HepG2 (cell line): ENCODE results near the gene MUL1. TPM values are rescaled to one million over a fixed set of nuclear protein-coding genes. Genes with fewer than 3 reads are reported as not detected.

ENCODE experiments used
- CTCF ChIP-seq: sonication (generic); formaldehyde crosslinking; IDR thresholded peaks from 2 replicates; pipeline ENCODE4 v1.5.0; 2020; ENCODE audit warnings: mild to moderate bottlenecking, missing genetic modification reagents, moderate library complexity
- DNMT3B ChIP-seq: conservative IDR thresholded peaks from 2 replicates; pipeline ENCODE4 v1.6.1; 2016; ENCODE audit warnings: missing biosample characterization, control low read depth
- DZIP1 ChIP-seq: sonication (generic); formaldehyde crosslinking; IDR thresholded peaks from 2 replicates; pipeline ENCODE4 v1.5.0; 2020; ENCODE audit warnings: mild to moderate bottlenecking, missing genetic modification reagents
- GMEB1 ChIP-seq: sonication (generic); formaldehyde crosslinking; IDR thresholded peaks from 2 replicates; pipeline ENCODE4 v1.5.1; 2020; ENCODE audit warnings: missing genetic modification reagents, mild to moderate bottlenecking, borderline replicate concordance
- GPBP1L1 ChIP-seq: sonication (generic); formaldehyde crosslinking; IDR thresholded peaks from 2 replicates; pipeline ENCODE4 v1.5.0; 2020; ENCODE audit warnings: mild to moderate bottlenecking, missing genetic modification reagents
- KDM5A ChIP-seq: fragments of 200-600 bp; sonication (generic); IDR thresholded peaks from 2 replicates; pipeline ENCODE4 v1.7.0; 2018; ENCODE audit warnings: antibody characterized with exemption, mild to moderate bottlenecking, low read length, borderline replicate concordance
- NFATC3 ChIP-seq: sonication (generic); formaldehyde crosslinking; IDR thresholded peaks from 2 replicates; pipeline ENCODE4 v1.5.1; 2020; ENCODE audit warnings: mild to moderate bottlenecking, missing genetic modification reagents
- PHF21A ChIP-seq: sonication (generic); formaldehyde crosslinking; IDR thresholded peaks from 2 replicates; pipeline ENCODE4 v1.5.0; 2020; ENCODE audit warnings: mild to moderate bottlenecking, missing genetic modification reagents
- RAD21 ChIP-seq: fragments of 450-650 bp; formaldehyde crosslinking; IDR thresholded peaks from 2 replicates; pipeline ENCODE4 v1.5.0; 2020; ENCODE audit warnings: mild to moderate bottlenecking
- RXRB ChIP-seq: IDR thresholded peaks from 2 replicates; pipeline ENCODE4 v1.6.1; 2016; ENCODE audit warnings: borderline replicate concordance, missing genetic modification reagents, missing compliant biosample characterization
- SMAD9 ChIP-seq: sonication (generic); formaldehyde crosslinking; IDR thresholded peaks from 2 replicates; pipeline ENCODE4 v1.5.1; 2020; ENCODE audit warnings: mild to moderate bottlenecking, missing genetic modification reagents
- STAG1 ChIP-seq: sonication (generic); formaldehyde crosslinking; IDR thresholded peaks from 2 replicates; pipeline ENCODE4 v1.4.0; 2020; ENCODE audit warnings: missing genetic modification reagents
- TEF ChIP-seq: sonication (generic); formaldehyde crosslinking; IDR thresholded peaks from 2 replicates; pipeline ENCODE4 v1.5.0; 2020; ENCODE audit warnings: missing genetic modification reagents
- YEATS2 ChIP-seq: sonication (generic); formaldehyde crosslinking; IDR thresholded peaks from 2 replicates; pipeline ENCODE4 v1.4.0; 2020; ENCODE audit warnings: missing genetic modification reagents, borderline replicate concordance
- ZBTB42 ChIP-seq: sonication (generic); formaldehyde crosslinking; IDR thresholded peaks from 2 replicates; pipeline ENCODE4 v1.5.0; 2020; ENCODE audit warnings: mild to moderate bottlenecking, missing genetic modification reagents
- ZMYM4 ChIP-seq: sonication (generic); formaldehyde crosslinking; IDR thresholded peaks from 2 replicates; pipeline ENCODE4 v1.8.1; 2023; ENCODE audit warnings: mild to moderate bottlenecking, missing genetic modification reagents
- ZNF20 ChIP-seq: sonication (generic); formaldehyde crosslinking; IDR thresholded peaks from 2 replicates; pipeline ENCODE4 v1.4.0; 2020; ENCODE audit warnings: mild to moderate bottlenecking, moderate library complexity, missing genetic modification reagents
- ZNF225 ChIP-seq: sonication (generic); formaldehyde crosslinking; IDR thresholded peaks from 2 replicates; pipeline ENCODE4 v1.4.0; 2020; ENCODE audit warnings: mild to moderate bottlenecking, missing genetic modification reagents
- ZNF441 ChIP-seq: sonication (generic); formaldehyde crosslinking; IDR thresholded peaks from 2 replicates; pipeline ENCODE4 v1.7.0; 2021; ENCODE audit warnings: missing genetic modification reagents, borderline replicate concordance
- ZNF564 ChIP-seq: sonication (generic); formaldehyde crosslinking; IDR thresholded peaks from 2 replicates; pipeline ENCODE4 v1.8.1; 2023; ENCODE audit warnings: mild to moderate bottlenecking, missing genetic modification reagents
- ZNF614 ChIP-seq: IDR thresholded peaks from 2 replicates; pipeline ENCODE4 v1.6.1; 2018; ENCODE audit warnings: missing biosample characterization, missing genetic modification reagents, inconsistent platforms, borderline replicate concordance
- ZNF703 ChIP-seq: sonication (generic); formaldehyde crosslinking; IDR thresholded peaks from 2 replicates; pipeline ENCODE4 v1.5.1; 2020; ENCODE audit warnings: missing genetic modification reagents, mild to moderate bottlenecking, moderate library complexity, borderline replicate concordance
- ZNF83 ChIP-seq: sonication (generic); formaldehyde crosslinking; IDR thresholded peaks from 2 replicates; pipeline ENCODE4 v1.4.0; 2020; ENCODE audit warnings: missing genetic modification reagents, mild to moderate bottlenecking, borderline replicate concordance
- polyA plus RNA-seq, 8 experiments: library from polyadenylated mRNA; depleted of rRNA in 3 of 8; stranded (reverse) in 7 of 8; unstranded in 1 of 8; fragments of >200 nt; fragmentation: Illumina TruSeq in 4 of 8; extraction: Trizol in 4 of 8; gene quantifications; 2 replicates each; pipeline versions ENCODE4 v1.2.1 to v1.2.3, GENCODE V29; 2011 to 2016; ENCODE audit warnings: low read depth in 4 of 8, missing spikeins in 1 of 8, mixed read lengths in 1 of 8; ENCODE audit not compliant: insufficient read depth in 1 of 8
- total RNA-seq, 5 experiments: library from RNA; depleted of rRNA; stranded (reverse); fragments of >200 nt; fragmentation: Illumina TruSeq; extraction: Trizol; gene quantifications; 2 replicates each; pipeline ENCODE4 v1.2.3, GENCODE V29; 2016; ENCODE audit warnings: low read depth in 1 of 5

MUL1 gene
- total and polyA plus RNA-seq, 2 of the 13 experiments (the other 11 are each of a cell fraction or from before 2014, with no cell fraction given): 21.5 to 26.5 TPM

GRCh38 chr1:20469406-20470076 lies 38.4 kb downstream of the MUL1 start (continued):
- TF ChIP-seq TEF (CRISPR knock-in tag) (no peak), ZNF564 (CRISPR knock-in tag) (peak; percentile 97; the same call in 1 of the 2 replicates), RAD21 (peak; percentile 64), ZNF225 (no peak), CTCF (peak; percentile 67), GPBP1L1 (no peak), PHF21A (CRISPR knock-in tag) (no peak), ZNF614 (no peak), DZIP1 (no peak), ZNF441 (CRISPR knock-in tag) (no peak), GMEB1 (CRISPR knock-in tag) (no peak), ZMYM4 (no peak), STAG1 (CRISPR knock-in tag) (peak; percentile 80), DNMT3B (CRISPR knock-in tag) (no peak), SMAD9 (no peak), ZNF83 (CRISPR knock-in tag) (no peak), NFATC3 (CRISPR knock-in tag) (no peak), ZBTB42 (CRISPR knock-in tag) (no peak), KDM5A (no peak), ZNF20 (CRISPR knock-in tag) (no peak), RXRB (CRISPR knock-in tag) (no peak), ZNF703 (CRISPR knock-in tag) (no peak), YEATS2 (CRISPR knock-in tag) (no peak)
